SK-MEL-5 (cell line): ENCODE measurements around the gene NXN. TPM values are rescaled to one million over a fixed set of nuclear protein-coding genes. Genes with fewer than 3 reads are reported as not detected.

Experiments
- DNase-seq: peaks from one replicate; pipeline ENCODE4 v3.0.0-alpha.2; 2016; ENCODE audit warnings: low read depth, low spot score
- in situ Hi-C: cut with HindIII; loops from 2 replicates; pipeline ENCODE4 v1.10.0; 2016; ENCODE audit warnings: low sequenced_read_pairs, high pct_unique_total_duplicates, low pct_unique_long_range_greater_than_20kb
- total RNA-seq: library from RNA; depleted of rRNA; stranded (reverse); fragments of >200 nt; shearing (Covaris generic); gene quantifications from 2 replicates; pipeline ENCODE4 v1.2.3, GENCODE V29; 2014

NXN gene
- total RNA-seq, 1 experiment from 2014 or later, result 12.4 TPM

GRCh38 chr17:1009229-1010085, 29.9 kb upstream of the NXN start:
- in situ Hi-C loops, result no loop called here
- no peak for DNase-seq

GRCh38 chr17:1008008-1008761, 28.6 kb upstream of the NXN start:
- no peak for DNase-seq
- in situ Hi-C loops, result no loop called here

GRCh38 chr17:1007310-1008007, 27.9 kb upstream of the NXN start:
- in situ Hi-C loops, result no loop called here
- no peak for DNase-seq

GRCh38 chr17:1006054-1006453, 26.5 kb upstream of the NXN start:
- DNase-seq, result no peak
- in situ Hi-C loops, result no loop called here

GRCh38 chr17:1005361-1005946, 25.9 kb upstream of the NXN start:
- no peak for DNase-seq
- in situ Hi-C loops, result no loop called here

GRCh38 chr17:1004769-1005295, 25.3 kb upstream of the NXN start:
- in situ Hi-C loops, result no loop called here
- no peak for DNase-seq

- in situ Hi-C loops, result no loop called here
- no peak for DNase-seq
Observed at GRCh38 chr17:1003972-1004768, 24.6 kb upstream of the NXN start.

- in situ Hi-C loops, result no loop called here
- no peak for DNase-seq
Observed at GRCh38 chr17:1003633-1003971, 24.0 kb upstream of the NXN start.

- in situ Hi-C loops, result no loop called here
- DNase-seq, result no peak
Observed at GRCh38 chr17:1002771-1003555, 23.4 kb upstream of the NXN start.

- no peak for DNase-seq
- in situ Hi-C loops, result no loop called here
Observed at GRCh38 chr17:1002412-1002753, 22.8 kb upstream of the NXN start.

GRCh38 chr17:1001640-1002411, 22.2 kb upstream of the NXN start:
- no peak for DNase-seq
- in situ Hi-C loops, result no loop called here

- in situ Hi-C loops, result no loop called here
- DNase-seq, result no peak
Observed at GRCh38 chr17:1000597-1001461, 21.3 kb upstream of the NXN start.

GRCh38 chr17:998111-998510, 18.5 kb upstream of the NXN start:
- in situ Hi-C loops, result no loop called here
- no peak for DNase-seq

- in situ Hi-C loops, result no loop called here
- peak; percentile 97 for DNase-seq
Observed at GRCh38 chr17:996554-997344, 17.2 kb upstream of the NXN start, which contains the start of gene TIMM22. Gene TIMM22, plus strand, starts transcription at chr17:997129. Its CDS starts 14 bp downstream, at chr17:997143.
